GM10248 (cell line): ENCODE data around the gene ZNF254.
"Not testable (repeated sequence)": the region's sequence is repeated elsewhere in the genome, so short reads cannot be mapped to it uniquely, and the experiment has no call there.

Experiments
- CTCF ChIA-PET: fragments of 300-600 bp; sonication (Branson Sonifier 250); formaldehyde crosslinking; extraction: SDS; loops from one replicate; lab custom pipeline; 2021; ENCODE audit warnings: antibody characterized with exemption; lab: Yijun Ruan, JAX
- POLR2A ChIA-PET: fragments of 350-650 bp; sonication (Branson Sonifier 250); formaldehyde crosslinking; extraction: SDS; loops from one replicate; lab custom pipeline; 2020; ENCODE audit warnings: antibody characterized with exemption; lab: Yijun Ruan, JAX
- DNase-seq: peaks from one replicate; pipeline ENCODE4 v3.0.0; 2012; ENCODE audit errors: extremely low spot score
- TF ChIP-seq, protein P1 (sequence below): IDR thresholded peaks from 2 replicates; pipeline ENCODE4 v1.5.1; 2012; ENCODE audit warnings: mild to moderate bottlenecking, low read depth; ENCODE audit errors: extremely low read depth, missing control alignments, control extremely low read depth

ZNF254 gene

DNA sequence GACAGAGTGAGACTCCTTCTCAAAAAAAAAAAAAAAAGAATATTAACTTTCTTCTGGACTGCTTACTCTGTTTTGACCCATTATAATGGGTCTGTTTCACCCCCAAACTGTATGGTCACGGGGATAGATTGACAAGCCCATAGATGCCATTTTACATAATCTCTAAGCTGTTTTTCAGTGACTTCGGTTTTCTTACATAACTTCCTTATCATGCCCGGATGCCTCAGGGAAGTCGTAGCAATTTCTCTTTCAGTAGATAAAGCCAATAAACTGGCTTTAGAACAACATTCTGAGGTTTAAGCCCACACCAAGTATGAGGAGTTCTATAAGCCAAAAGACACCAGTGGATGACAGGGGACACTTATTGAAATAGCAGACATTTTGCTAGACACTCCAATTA is 5.9 kb upstream of the ZNF254 start:
- TF ChIP-seq, protein P1, sequence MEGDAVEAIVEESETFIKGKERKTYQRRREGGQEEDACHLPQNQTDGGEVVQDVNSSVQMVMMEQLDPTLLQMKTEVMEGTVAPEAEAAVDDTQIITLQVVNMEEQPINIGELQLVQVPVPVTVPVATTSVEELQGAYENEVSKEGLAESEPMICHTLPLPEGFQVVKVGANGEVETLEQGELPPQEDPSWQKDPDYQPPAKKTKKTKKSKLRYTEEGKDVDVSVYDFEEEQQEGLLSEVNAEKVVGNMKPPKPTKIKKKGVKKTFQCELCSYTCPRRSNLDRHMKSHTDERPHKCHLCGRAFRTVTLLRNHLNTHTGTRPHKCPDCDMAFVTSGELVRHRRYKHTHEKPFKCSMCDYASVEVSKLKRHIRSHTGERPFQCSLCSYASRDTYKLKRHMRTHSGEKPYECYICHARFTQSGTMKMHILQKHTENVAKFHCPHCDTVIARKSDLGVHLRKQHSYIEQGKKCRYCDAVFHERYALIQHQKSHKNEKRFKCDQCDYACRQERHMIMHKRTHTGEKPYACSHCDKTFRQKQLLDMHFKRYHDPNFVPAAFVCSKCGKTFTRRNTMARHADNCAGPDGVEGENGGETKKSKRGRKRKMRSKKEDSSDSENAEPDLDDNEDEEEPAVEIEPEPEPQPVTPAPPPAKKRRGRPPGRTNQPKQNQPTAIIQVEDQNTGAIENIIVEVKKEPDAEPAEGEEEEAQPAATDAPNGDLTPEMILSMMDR, result no peak
- CTCF ChIA-PET, result no interaction called here
- POLR2A ChIA-PET, result no interaction called here

DNA sequence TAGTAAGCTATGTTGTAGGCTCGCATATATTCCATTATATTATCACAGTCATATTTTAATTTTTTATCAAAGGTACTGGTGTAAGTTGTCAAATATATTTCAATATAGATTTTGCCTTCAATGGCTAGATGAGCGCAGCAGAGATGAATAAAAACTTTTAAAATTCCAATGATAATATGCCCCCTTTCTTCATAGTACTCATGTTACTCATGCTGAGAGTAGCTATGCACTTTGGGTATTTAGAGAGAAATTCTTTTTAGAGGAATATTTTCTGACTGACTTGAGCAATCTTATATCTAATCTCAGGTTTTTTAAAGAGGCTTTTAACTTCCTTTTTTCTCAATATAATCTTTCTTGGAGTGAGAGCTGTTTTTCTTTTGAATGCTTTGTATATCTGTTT is 11.4 kb downstream of the ZNF254 start:
- POLR2A ChIA-PET, result interaction anchor here (0.6 kb wide), 1 partner anchor 11 kb away, joined by 7 read pairs; no protein-coding TSS in a partner anchor
- TF ChIP-seq, protein P1, result no peak
- CTCF ChIA-PET, result interaction anchor here (1.3 kb wide), 1 partner anchor 11 kb away, joined by 4 read pairs; no protein-coding TSS in a partner anchor
- DNase-seq, result no peak

More for the DNA sequence above, 5.9 kb upstream of the ZNF254 start:
- no peak for DNase-seq

DNA sequence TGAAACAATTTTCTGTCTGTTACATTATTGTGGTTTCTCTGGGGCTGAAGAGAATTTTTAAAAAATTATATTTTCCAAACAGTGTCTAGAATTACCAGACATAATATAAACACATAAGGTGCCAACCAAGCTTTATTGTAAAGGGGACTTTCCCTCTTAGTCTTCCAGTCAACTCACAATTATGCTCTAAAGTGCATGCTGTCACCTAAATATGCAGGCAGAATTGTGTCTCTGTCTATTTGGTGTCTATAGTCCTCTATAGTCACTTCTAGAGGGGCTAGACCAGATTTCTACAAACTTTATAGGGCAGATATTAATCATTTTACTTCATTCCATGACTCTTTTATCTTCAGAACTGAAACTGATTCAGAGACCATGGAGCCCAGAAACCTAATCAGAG is 12.8 kb downstream of the ZNF254 start:
- no peak for DNase-seq
- CTCF ChIA-PET, result no interaction called here

DNA sequence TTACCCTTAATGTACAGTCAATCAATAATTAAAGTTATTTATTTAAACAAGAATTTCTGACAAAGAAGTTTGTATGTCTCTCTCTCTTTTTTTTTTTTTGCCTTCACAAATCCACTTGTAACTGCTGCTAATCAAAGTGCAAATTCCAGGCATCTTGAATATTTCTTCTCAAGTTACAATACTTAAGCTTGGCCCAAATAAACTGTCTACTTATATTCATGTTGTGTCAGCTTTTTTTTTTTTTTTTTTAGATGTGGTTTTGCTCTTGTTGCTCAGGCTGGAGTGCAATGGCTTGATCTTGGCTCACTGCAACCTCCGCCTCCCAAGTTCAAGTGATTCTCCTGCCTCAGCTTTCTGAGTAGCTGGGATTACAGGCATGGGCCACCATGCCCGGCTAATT is 13.6 kb downstream of the ZNF254 start:
- POLR2A ChIA-PET, CTCF ChIA-PET, DNase-seq: not testable (repeated sequence)

More for the DNA sequence above, 12.8 kb downstream of the ZNF254 start:
- POLR2A ChIA-PET, result interaction anchor here (0.7 kb wide), 1 partner anchor 9 kb away, joined by 3 read pairs; no protein-coding TSS in a partner anchor
- TF ChIP-seq, protein P1, result no peak

DNA sequence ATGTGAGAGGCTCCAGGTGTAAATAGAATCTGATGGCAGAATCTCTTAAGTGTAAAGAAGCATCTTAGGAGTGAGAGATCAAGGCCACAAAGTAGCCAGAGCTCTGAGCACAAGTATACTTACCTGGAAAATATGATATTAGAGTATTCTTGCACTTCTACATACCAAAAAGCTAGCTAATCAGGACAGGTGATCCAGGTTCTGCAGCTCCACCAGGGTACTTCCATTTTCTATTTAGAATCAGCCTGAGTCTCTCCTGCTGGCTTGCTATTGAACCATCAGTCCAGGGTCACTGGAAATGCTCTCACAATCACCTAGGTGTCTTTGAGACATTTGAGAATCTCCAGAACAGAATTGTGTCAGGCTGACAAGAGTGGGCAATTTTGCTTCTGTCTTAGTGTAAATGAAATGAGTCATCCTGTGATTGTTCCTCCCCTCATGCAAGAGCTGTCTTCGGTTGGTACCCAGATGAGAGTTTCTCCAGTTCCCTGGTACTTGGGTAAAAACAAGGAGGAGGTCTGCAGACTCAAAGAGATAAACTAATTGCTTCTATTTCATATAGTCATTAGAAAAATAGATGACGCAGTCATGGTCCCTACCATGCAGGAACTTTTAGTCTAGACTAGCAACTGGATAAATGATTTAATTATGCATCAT is 14.6 kb downstream of the ZNF254 start:
- TF ChIP-seq, protein P1, result no peak
- no peak for DNase-seq
- POLR2A ChIA-PET, result no interaction called here
- CTCF ChIA-PET, result no interaction called here

DNA sequence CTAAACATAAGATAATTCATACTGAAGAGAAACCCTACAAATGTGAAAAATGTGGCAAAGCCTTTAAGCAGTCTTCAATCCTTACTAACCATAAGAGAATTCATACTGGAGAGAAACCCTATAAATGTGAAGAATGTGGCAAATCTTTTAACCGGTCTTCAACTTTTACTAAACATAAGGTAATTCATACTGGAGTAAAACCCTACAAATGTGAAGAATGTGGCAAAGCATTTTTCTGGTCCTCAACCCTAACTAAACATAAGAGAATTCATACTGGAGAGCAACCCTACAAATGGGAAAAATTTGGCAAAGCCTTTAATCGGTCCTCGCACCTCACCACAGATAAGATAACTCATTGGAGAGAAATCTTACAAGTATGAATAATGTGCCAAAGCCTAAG is 40.6 kb downstream of the ZNF254 start:
- TF ChIP-seq, protein P1, result no peak
- POLR2A ChIA-PET, result no interaction called here
- no peak for DNase-seq
- CTCF ChIA-PET, result no interaction called here

DNA sequence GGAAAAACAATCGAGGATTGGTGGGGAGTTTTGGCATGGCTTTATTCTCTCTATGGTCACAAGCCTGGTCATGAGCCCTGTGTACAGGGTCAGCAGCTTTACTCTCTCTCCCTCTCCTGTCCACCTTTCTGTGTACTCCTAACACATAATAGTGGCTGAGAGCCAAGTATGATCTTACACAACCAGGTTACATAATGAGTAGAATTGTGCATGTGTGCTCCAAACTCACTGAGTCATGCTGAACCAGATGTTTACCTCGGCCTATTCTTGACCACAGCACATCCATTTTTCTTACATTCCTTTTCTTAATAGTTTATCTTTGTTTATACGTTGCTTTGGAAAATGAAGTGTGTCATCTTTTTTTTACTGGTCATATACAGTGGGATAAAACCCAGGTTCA is 53.1 kb downstream of the ZNF254 start:
- DNase-seq, result no peak
- TF ChIP-seq, protein P1, result no peak
- CTCF ChIA-PET, result interaction anchor here (1.0 to 1.7 kb wide), 2 partner anchors 17 to 902 kb away, joined by 3 read pairs; no protein-coding TSS in a partner anchor
- POLR2A ChIA-PET, result no interaction called here
